ENCODE results near the gene PPP2R2B. TPM values are rescaled to one million over a fixed set of nuclear protein-coding genes. Genes with fewer than 3 reads are reported as not detected.

PPP2R2B gene
- total RNA-seq, 6 experiments from 2014 or later = 0.15 to 0.77 (median 0.27) TPM

DNA sequence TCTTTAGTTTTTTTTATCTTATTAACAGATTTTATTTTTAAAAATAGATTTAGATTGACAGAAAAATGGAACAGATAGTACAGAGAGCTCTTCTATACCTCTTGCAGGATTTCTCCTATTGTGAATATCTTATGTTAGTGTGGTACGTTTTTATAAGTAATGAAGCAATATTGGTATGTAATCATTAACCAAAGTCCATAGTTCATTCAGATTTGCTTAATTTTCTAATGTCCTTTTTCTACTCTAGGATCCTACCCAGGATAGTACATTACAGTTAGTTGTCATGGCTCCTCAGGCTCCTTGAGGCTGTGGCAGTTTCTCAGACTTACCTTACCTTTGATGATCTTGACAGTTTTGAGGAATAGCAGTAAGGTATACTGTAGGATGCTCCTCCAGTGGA is 30.4 kb downstream of the PPP2R2B start:
- H3K4me3 ChIP-seq = no peak overlapping the region
- H3K36me3 ChIP-seq = no peaks in the 10 kb centered on the region
- 17% methylated on average over 1 of the region's 1 CpG for WGBS (ENCODE audit: insufficient coverage, low coverage, low lambda C conversion rate, missing lambda C conversion rate)
- intact Hi-C loops (cut with DNase I) = no loop called here
- DNase-seq (no peak), ATAC-seq (peak; percentile 75 to 86 (median 80))
- no peaks in the 10 kb centered on the region for H3K9me3 ChIP-seq
- H3K27me3 ChIP-seq = no peaks in the 10 kb centered on the region
- H3K27ac ChIP-seq = peak overlapping the region in 1 of 3 donors; percentile 14
- peaks cover 0 to 21% (median 8%) of the 10 kb centered on the region in 4 donors for H3K4me1 ChIP-seq
- TF ChIP-seq, protein P1, sequence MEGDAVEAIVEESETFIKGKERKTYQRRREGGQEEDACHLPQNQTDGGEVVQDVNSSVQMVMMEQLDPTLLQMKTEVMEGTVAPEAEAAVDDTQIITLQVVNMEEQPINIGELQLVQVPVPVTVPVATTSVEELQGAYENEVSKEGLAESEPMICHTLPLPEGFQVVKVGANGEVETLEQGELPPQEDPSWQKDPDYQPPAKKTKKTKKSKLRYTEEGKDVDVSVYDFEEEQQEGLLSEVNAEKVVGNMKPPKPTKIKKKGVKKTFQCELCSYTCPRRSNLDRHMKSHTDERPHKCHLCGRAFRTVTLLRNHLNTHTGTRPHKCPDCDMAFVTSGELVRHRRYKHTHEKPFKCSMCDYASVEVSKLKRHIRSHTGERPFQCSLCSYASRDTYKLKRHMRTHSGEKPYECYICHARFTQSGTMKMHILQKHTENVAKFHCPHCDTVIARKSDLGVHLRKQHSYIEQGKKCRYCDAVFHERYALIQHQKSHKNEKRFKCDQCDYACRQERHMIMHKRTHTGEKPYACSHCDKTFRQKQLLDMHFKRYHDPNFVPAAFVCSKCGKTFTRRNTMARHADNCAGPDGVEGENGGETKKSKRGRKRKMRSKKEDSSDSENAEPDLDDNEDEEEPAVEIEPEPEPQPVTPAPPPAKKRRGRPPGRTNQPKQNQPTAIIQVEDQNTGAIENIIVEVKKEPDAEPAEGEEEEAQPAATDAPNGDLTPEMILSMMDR (IDR thresholded peaks at IDR 0.05) = no peak
- no peak for TF ChIP-seq POLR2A (IDR thresholded peaks at IDR 0.05)

DNA sequence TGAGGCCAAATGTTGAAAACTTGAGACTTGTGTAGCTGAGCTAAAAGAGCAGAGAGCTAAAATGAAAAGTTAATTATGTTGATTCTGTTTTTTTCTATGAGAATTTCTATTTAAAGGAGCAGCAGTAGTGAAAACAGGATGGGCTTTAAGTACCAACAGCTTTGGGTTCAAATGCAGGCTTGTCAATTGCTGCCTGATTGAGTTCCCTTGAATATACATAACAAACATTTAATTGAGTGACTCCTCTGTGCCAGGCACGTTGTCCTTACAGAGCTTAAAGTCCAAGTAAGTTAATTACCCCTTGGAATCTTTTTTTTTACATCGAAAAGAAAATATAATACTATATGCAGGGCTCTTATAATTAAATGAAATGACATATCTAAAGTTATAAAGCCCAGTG is 38.5 kb downstream of the PPP2R2B start:
- Histone ChIP-seq H3K4me3 (no peak overlapping the region), H3K9me3 (no peaks in the 10 kb centered on the region), H3K27ac (no peak overlapping the region), H3K36me3 (no peaks in the 10 kb centered on the region), H3K4me1 (peaks cover 0 to 15% (median 0%) of the 10 kb centered on the region in 4 donors), H3K27me3 (no peaks in the 10 kb centered on the region)
- 59% methylated on average over 2 of the region's 2 CpGs for WGBS (ENCODE audit: insufficient coverage, low coverage, low lambda C conversion rate, missing lambda C conversion rate)
- DNase-seq (no peak), ATAC-seq (no peak)
- intact Hi-C loops (cut with DNase I) = no loop called here
- no peak for TF ChIP-seq POLR2A (IDR thresholded peaks at IDR 0.05)
- TF ChIP-seq, protein P1 (IDR thresholded peaks at IDR 0.05) = no peak

DNA sequence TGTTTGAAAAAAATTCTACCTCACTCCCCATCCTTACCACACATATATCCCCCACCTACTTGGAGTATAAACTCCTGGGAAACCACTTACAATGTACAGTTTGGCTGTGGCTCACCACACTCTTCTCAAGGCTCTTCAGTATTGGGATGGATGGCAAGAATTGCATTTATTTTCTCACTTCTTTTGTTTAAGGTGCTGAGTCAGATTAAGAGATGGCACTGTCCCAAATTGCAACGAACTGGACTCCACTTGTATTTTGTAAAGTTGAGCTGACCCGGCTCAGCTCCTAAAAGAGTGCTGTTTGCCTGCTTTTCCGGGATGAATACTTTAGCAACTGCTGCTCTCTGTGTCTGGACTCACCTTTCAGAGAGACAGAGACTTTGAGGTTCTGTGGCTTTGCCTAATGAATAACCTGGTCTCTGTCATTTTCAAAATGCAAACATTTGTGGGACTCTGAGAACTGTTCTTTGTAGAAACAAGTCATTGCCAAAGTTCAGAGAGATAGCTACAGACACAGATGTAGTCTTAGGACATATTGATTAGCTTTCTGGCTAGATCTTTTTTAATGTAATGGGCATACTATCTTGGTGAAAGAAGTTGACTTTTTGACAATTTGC is 42.2 kb downstream of the PPP2R2B start:
- H3K27me3 ChIP-seq = no peaks in the 10 kb centered on the region
- H3K9me3 ChIP-seq = no peaks in the 10 kb centered on the region
- H3K36me3 ChIP-seq = no peaks in the 10 kb centered on the region
- no peak overlapping the region for H3K4me3 ChIP-seq
- no peak overlapping the region for H3K27ac ChIP-seq
- no peak for DNase-seq
- peaks cover 0 to 15% (median 0%) of the 10 kb centered on the region in 4 donors for H3K4me1 ChIP-seq
- ATAC-seq = peak; percentile 48 to 81 (median 68)
- TF ChIP-seq, protein P1 (IDR thresholded peaks at IDR 0.05) = no peak
- TF ChIP-seq POLR2A (IDR thresholded peaks at IDR 0.05) = no peak
- intact Hi-C loops (cut with DNase I) = no loop called here
- 11% methylated on average over 3 of the region's 3 CpGs for WGBS (ENCODE audit: insufficient coverage, low coverage, low lambda C conversion rate, missing lambda C conversion rate)

DNA sequence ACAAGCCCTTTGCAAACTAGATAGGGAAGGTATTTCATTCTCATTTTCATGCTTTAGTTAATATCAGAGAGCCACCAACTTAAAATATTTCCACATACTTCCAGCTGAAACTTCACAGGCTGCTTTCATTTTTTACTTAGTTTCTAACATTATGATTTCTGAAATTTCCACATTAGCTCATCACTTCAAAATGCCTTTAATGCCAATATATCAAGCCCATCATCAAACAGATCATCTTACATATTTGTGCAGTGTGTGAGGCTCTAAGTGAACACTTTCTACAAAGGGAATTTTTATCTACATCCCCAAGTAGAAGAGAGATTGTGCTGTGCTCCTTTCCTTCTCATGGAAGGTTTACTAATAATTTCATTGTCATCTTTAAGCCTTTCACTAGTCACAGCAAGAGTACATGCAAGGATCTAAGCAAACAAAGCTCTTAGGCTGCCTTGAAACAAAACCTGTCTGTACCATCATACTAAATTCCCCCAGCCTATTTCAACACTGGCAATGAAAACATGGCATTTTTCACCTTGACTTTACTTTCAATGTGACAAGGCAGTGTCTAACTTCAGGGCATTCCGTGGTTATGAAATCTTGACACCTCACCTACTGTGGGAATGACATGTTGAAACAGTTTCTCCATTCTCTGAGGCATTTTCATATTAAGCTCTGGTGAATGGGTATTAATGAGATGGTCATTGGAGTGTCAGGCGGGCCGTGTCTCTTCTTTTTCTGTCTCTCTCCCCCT is 45.4 kb downstream of the PPP2R2B start:
- Histone ChIP-seq H3K4me3 (no peak overlapping the region), H3K4me1 (peaks cover 0 to 15% (median 0%) of the 10 kb centered on the region in 4 donors), H3K36me3 (no peaks in the 10 kb centered on the region), H3K9me3 (no peaks in the 10 kb centered on the region), H3K27me3 (no peaks in the 10 kb centered on the region), H3K27ac (no peak overlapping the region)
- DNase-seq (no peak), ATAC-seq (peak in 1 of 4 donors; percentile 36)
- intact Hi-C loops (cut with DNase I) = no loop called here
- WGBS (ENCODE audit: insufficient coverage, low coverage, low lambda C conversion rate, missing lambda C conversion rate) = 56% methylated on average over 3 of the region's 3 CpGs
- TF ChIP-seq POLR2A (IDR thresholded peaks at IDR 0.05) = no peak
- TF ChIP-seq, protein P1 (IDR thresholded peaks at IDR 0.05) = no peak
